ENCODE measurements around the gene TMEM121. TPM values are rescaled to one million over a fixed set of nuclear protein-coding genes. Genes with fewer than 3 reads are reported as not detected.

The TMEM121 gene
- total RNA-seq, 2 experiments from 2014 or later = 0.21 to 0.25 TPM

- DNase-seq (ENCODE audit: low spot score) = peak; percentile 83
- Histone ChIP-seq H2AFZ (ENCODE audit: low read length) (peak overlapping the region; percentile 60; the same call in 1 of the 2 replicates), H3K4me3 (ENCODE audit: low read depth, low read length, poor library complexity, severe bottlenecking) (peak overlapping the region; percentile 19), H3K4me2 (ENCODE audit: low read length) (peak overlapping the region; percentile 70), H3K36me3 (ENCODE audit: insufficient read depth, low read length) (no peaks in the 10 kb centered on the region), H3K4me1 (ENCODE audit: insufficient read depth, low read length, poor library complexity, severe bottlenecking) (peaks cover 15% of the 10 kb centered on the region), H4K20me1 (ENCODE audit: insufficient read depth, low read length) (no peaks in the 10 kb centered on the region), H3K9me3 (ENCODE audit: low read length) (no peaks in the 10 kb centered on the region), H3K9me2 (ENCODE audit: insufficient read depth, low read length) (no peaks in the 10 kb centered on the region), H3K27ac (ENCODE audit: low read depth, low read length, poor library complexity, severe bottlenecking) (no peak overlapping the region), H3K79me2 (ENCODE audit: insufficient read depth, low read depth, low read length) (no peaks in the 10 kb centered on the region)
- no peak for TF ChIP-seq EZH2phosphoT487 (IDR thresholded peaks at IDR 0.05; ENCODE audit: borderline replicate concordance, low read depth, low read length)
- TF ChIP-seq CTCF (conservative IDR thresholded peaks at IDR 0.05; ENCODE audit: low read length) = peak; percentile 97
- ChIA-PET CTCF (ENCODE audit: unreplicated experiment) (interaction anchor here (0.5 to 1.4 kb wide), 5 partner anchors 9 to 301 kb away, joined by 3 to 17 read pairs (median 5); partner anchors contain the start of gene TEDC1), POLR2A (interaction anchor here (0.5 kb wide), 1 partner anchor 51 kb away, joined by 3 read pairs; no protein-coding TSS in a partner anchor)
- intact Hi-C loops (cut with micrococcal nuclease; ENCODE audit: unreplicated experiment) = loop anchor here (1.0 to 2.0 kb wide), 2 partner anchors 47 to 110 kb away; no protein-coding TSS in a partner anchor
- BruUV-seq (replicated peaks) = no TSS peak
These were observed 45.3 kb upstream of the TMEM121 start for GRCh38 chr14:105480807-105481801.

GRCh38 chr14:105481886-105482457 is 44.4 kb upstream of the TMEM121 start:
- Histone ChIP-seq H3K4me3 (ENCODE audit: low read depth, low read length, poor library complexity, severe bottlenecking) (peak overlapping the region; percentile 7), H3K36me3 (ENCODE audit: insufficient read depth, low read length) (no peaks in the 10 kb centered on the region), H3K9me3 (ENCODE audit: low read length) (no peaks in the 10 kb centered on the region), H2AFZ (ENCODE audit: low read length) (no peak overlapping the region), H3K79me2 (ENCODE audit: insufficient read depth, low read depth, low read length) (no peaks in the 10 kb centered on the region), H3K4me1 (ENCODE audit: insufficient read depth, low read length, poor library complexity, severe bottlenecking) (peaks cover 22% of the 10 kb centered on the region), H4K20me1 (ENCODE audit: insufficient read depth, low read length) (no peaks in the 10 kb centered on the region), H3K9me2 (ENCODE audit: insufficient read depth, low read length) (no peaks in the 10 kb centered on the region), H3K4me2 (ENCODE audit: low read length) (peak overlapping the region; percentile 70; the same call in 1 of the 2 replicates), H3K27ac (ENCODE audit: low read depth, low read length, poor library complexity, severe bottlenecking) (no peak overlapping the region)
- peak; percentile 80 for DNase-seq (ENCODE audit: low spot score)
- CTCF ChIA-PET (ENCODE audit: unreplicated experiment) = interaction anchor here (0.6 kb wide), 1 partner anchor 10 kb away, joined by 17 read pairs; no protein-coding TSS in a partner anchor
- POLR2A ChIA-PET = interaction anchor here (1.2 kb wide), 1 partner anchor 51 kb away, joined by 3 read pairs; no protein-coding TSS in a partner anchor
- intact Hi-C loops (cut with micrococcal nuclease; ENCODE audit: unreplicated experiment) = loop anchor here (1.0 to 2.0 kb wide), 2 partner anchors 46 to 111 kb away; no protein-coding TSS in a partner anchor
- BruUV-seq (replicated peaks) = no TSS peak
- TF ChIP-seq EZH2phosphoT487 (IDR thresholded peaks at IDR 0.05; ENCODE audit: borderline replicate concordance, low read depth, low read length) (no peak), CTCF (conservative IDR thresholded peaks at IDR 0.05; ENCODE audit: low read length) (0 out of 2 replicates have a peak, but pooled peaks have one; percentile 29)
